Measurements from ENCODE around the gene SEC31B.

DNA sequence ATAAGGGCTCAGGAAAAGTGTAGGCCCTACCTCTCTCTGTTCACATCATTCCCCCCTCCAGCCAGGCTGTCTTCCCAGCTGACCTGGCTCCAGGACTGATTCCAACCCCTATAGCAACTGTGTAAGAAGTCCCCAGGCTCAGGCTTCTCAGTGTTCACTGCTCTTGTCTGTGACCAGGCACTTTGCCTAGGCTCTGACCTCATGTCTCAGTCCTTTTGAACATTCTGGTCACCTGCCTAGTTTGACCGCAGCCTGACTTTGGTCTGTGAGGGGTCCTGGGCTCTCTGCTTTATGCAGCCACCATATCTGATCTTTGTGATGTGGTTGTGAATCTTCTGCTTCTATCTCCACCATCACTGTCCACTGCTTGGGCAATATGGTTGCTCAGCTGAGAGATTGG, 40.6 kb upstream of the SEC31B start:
- TF ChIP-seq, protein P1, sequence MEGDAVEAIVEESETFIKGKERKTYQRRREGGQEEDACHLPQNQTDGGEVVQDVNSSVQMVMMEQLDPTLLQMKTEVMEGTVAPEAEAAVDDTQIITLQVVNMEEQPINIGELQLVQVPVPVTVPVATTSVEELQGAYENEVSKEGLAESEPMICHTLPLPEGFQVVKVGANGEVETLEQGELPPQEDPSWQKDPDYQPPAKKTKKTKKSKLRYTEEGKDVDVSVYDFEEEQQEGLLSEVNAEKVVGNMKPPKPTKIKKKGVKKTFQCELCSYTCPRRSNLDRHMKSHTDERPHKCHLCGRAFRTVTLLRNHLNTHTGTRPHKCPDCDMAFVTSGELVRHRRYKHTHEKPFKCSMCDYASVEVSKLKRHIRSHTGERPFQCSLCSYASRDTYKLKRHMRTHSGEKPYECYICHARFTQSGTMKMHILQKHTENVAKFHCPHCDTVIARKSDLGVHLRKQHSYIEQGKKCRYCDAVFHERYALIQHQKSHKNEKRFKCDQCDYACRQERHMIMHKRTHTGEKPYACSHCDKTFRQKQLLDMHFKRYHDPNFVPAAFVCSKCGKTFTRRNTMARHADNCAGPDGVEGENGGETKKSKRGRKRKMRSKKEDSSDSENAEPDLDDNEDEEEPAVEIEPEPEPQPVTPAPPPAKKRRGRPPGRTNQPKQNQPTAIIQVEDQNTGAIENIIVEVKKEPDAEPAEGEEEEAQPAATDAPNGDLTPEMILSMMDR (IDR thresholded peaks at IDR 0.05) = no peak
- no peak for TF ChIP-seq EZH2phosphoT487 (IDR thresholded peaks at IDR 0.05)
- TF ChIP-seq EZH2 (IDR thresholded peaks at IDR 0.05) = no peak

Measured in neural progenitor cell (in vitro differentiated cells).